HG03354 (cell line): ENCODE measurements around the gene TMEM60.
"Not testable (repeated sequence)": the region's sequence is repeated elsewhere in the genome, so short reads cannot be mapped to it uniquely, and the experiment has no call there.

ENCODE experiments used
- ATAC-seq: cut with Tn5 transposase; IDR thresholded peaks from one replicate; pipeline ENCODE4 v1.9.1; 2021; ENCODE audit warnings: mild to moderate bottlenecking; ENCODE audit not compliant: unreplicated experiment, poor library complexity, severe bottlenecking

Gene TMEM60, protein sequence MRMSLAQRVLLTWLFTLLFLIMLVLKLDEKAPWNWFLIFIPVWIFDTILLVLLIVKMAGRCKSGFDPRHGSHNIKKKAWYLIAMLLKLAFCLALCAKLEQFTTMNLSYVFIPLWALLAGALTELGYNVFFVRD

DNA sequence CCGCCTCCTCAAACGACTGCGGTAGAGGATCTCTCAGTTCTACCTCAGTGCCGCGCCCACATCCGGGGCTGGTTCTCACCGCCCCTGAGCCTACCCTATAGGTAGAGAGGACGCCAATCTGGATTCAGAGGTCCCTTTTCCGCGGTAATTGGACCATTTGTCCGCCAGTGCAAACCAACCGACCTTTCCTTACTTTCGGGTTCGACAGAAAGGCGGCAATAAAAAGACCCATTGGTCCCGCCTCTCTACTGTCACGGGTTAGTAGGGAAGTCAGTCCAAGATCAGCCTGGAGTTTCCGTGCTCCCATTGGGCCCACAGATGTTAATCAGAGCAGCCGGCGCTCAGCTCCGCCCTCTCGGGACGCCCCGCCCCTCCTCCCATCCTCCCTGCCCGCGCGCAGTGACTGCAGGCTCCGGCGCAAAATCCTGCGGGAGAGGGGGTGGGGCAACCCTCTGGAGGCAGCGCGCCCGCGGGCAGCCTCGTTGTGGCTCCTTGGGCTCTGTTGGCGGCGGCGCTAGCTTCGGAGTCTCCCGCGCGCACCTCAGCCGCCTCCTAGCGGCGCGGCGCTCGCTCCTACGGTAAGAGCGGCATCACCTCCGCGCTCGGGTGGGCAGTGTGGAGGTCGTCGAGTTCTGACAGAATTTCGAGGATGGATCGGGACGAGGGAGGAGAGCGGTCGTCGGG lies at the start of gene TMEM60, which contains the start of gene PHTF2:
TMEM60 (minus strand) TSS at position 41 of the 684 bp plus-strand sequence. CDS start 4,061 bp downstream, outside the sequence.
PHTF2 (plus strand) TSS at position 380 of the 684 bp plus-strand sequence.
- peak; percentile 91 for ATAC-seq

DNA sequence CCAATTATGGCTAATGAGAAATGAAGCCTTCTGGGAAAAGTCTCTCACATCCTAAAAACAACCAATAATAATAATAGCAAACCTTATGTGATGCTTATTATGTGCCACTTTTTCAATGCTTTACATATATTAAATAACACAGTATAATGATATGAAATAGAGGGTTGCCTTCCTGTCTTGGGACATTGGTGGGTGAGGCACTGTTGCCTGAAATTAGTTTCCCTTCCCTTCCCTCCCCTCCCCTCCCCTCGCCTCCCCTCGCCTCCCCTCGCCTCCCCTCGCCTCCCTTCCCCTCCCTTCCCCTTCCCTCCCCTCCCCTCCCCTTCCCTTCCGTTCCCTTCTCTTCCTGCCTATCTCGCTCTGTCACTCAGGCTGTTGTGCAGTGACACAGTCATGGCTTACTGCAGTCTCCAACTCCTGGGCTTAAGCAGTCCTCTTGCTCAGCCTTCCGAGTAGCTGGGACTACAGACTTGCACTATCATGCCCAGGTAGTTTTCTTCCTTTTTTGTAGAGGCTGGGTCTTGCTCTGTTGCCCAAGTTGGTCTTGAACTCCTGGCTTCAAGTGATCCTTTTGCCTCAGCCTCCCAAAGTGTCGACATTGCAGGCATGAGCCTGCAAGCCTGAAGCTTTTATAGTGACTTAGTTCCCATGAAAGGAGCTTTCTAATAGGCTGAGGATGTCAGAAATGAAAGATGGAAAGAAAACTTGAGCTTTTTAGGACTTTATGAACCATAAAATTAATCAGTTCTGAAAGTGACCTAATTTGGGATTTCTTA lies 48.3 kb upstream of the TMEM60 start:
- ATAC-seq: no peak

- no peak for ATAC-seq
These were observed 45.0 kb upstream of the TMEM60 start for GRCh38 chr7:77843194-77843593.

- ATAC-seq: peak; percentile 51
These were observed 41.7 kb upstream of the TMEM60 start for GRCh38 chr7:77839919-77840318.

- no peak for ATAC-seq
These were observed 40.8 kb upstream of the TMEM60 start for GRCh38 chr7:77838929-77839491.

- ATAC-seq: no peak
These were observed 39.7 kb upstream of the TMEM60 start for GRCh38 chr7:77837966-77838365.

DNA sequence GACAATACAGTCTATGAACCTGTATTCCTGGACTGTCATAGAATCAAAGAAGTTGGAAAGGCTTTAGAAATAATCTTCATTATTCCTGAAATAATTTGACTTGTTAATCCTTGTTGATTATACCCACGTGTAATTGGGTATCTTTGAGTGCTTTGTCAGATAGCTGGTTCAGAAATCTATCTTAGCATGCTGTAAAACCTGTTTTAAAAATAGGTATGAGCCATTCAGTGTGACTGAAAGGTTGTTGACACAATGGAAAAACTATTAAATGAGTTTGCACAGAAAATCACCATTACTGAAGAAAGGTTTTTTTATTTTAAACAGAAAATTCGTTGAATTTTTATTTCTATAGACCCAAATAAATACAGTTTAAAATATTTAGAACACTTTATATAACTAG lies 39.0 kb upstream of the TMEM60 start:
- ATAC-seq: no peak

GRCh38 chr7:77836425-77836824 lies 38.2 kb upstream of the TMEM60 start:
- not testable (repeated sequence) for ATAC-seq

DNA sequence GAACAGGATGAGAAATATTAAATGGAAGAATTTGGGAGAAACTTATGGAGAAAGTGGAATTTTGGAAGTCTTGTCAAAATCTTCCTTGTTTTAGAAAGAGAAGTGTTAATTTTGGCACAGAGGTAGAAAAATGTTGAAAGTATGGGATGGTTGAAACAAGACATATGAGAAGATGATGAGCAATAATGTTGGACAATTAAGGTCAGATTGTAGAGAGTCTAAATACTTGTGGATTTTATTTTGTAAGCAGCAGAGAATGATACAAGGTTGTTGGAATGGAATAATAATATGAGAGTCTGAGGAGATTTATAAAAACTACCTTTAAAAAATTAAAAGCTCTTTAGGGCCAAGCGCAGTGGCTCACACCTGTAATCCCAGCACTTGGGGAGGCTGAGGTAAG lies 34.9 kb upstream of the TMEM60 start:
- ATAC-seq: no peak

DNA sequence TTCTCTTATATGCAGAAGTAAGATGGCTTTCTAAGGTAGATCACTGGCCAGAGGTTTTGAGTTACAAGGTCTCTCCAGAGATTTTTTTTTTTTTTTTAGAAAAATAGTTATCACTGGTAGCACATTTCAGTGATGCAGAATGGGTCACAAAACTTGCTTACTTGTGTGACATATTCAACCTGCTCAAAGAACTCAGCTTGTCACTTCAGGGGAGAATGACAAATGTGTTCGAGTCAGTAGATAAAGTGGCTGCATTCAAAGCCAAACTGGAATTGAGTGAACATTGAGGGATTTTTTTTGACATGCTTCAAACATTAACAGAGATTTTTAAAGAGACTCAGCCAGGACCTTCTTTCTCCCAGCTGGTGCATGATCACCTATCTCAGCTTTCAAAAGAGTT lies 33.7 kb upstream of the TMEM60 start:
- no peak for ATAC-seq

- no peak for ATAC-seq
These were observed 33.2 kb upstream of the TMEM60 start for GRCh38 chr7:77831481-77831880.

- no peak for ATAC-seq
These were observed 32.6 kb upstream of the TMEM60 start for GRCh38 chr7:77830649-77831355.

GRCh38 chr7:77827999-77828398 lies 29.8 kb upstream of the TMEM60 start:
- ATAC-seq: no peak

GRCh38 chr7:77826300-77826699 lies 28.1 kb upstream of the TMEM60 start:
- ATAC-seq: no peak

GRCh38 chr7:77825131-77825530 lies 26.9 kb upstream of the TMEM60 start:
- no peak for ATAC-seq

DNA sequence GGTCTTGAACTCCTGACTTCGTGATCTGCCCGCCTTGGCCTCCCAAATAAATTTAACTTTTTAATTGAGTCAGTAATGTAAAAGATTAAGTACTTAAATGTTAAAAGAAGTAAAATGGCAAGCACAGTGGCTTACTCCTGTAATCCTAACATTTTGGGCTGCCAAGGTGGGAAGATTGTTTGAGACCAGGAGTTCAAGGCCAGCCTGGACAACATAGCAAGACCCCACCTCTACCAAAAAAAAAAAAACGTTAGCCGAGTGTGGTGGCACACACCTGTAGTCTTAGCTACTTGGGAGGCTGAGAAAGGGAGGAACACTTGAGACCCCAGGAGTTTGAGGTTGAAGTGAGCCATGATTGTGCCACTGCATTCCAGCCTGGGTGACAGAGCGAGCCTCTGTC lies 26.4 kb upstream of the TMEM60 start:
- ATAC-seq: no peak

DNA sequence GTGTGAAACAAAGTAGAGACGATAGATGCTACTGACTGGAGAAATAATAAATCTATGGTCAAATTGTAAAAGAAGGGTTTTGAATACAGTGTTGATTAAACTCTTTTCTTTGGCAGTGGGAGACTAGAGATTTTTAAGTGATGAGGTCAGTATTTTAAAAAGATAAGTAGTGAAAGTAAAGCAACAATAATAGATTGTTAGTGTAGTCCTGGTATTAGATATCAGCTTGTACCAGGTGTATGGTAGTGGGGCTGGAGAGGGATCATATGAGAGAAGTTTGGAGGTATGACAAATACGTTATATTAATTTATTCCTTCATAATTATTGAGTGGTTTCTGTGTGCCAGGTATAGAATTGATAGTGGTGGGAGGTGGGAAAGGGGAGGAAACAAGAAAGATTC lies 25.6 kb upstream of the TMEM60 start:
- ATAC-seq: peak; percentile 59

DNA sequence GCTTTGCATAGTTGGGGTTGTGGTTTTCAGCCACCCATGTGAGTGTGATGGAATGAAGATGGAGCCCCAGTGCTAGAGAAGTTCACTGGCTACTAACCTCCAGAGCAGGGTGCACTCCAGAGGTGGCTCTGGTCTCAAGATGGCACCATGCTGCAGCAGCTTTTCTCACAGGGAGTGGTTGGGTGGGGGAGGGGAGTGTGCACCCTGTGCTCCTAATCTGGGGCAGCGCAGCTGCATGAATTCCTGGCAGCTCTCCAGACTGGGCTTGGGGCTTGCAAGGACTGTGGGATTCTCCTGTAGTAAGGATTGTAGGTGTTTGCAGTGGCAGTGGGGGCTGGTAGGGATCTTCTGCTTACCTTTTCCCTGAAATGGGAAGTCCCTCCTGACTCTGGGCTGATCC lies 24.0 kb upstream of the TMEM60 start:
- no peak for ATAC-seq

DNA sequence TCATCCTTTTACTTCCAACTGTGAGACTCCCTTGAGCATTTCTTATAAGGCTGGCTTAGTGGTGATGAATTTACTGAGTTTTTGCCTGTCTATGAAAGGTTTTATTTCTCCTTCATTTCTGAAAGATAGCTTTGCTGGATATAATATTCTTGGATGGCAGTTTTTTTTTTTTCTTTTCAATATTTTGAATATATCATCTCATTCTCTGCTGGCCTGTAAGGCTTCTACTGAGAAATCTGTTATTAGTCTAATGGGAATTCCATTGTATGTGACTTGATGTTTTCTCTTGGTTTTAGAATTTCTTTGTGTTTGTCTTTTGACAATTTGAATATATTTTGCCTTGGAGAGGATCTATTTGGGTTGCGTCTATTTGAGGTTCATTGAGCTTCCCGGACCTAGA lies 22.7 kb upstream of the TMEM60 start:
- no peak for ATAC-seq

DNA sequence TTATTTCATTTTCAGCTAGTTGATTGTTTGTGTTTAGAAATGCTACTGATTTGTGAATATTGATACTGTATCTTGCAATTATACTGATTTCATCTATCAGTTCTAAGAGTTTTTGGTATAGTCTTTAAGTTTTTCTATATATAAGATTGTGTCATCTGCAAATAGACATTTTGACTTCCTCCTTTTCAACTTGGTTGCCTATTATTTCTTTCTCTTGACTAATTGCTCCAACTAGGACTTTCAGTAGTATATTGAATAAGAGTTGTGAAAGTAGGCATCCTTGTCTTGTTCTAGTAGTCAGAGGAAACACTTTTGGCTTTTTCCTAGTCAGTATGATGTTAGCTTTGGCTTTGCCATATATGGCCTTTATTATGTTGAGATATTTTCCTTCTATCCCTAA lies 20.8 kb upstream of the TMEM60 start:
- no peak for ATAC-seq
